Stimulated activated CD8-positive, alpha-beta memory T cell treated with anti-CD3 and anti-CD28 coated beads, Interleukin-15, amount 100 ng/mL, for 4 hours (primary cell): ENCODE results near the gene ACOXL.

Experiments
- DNase-seq, 2 donors: peaks; one replicate each; pipeline ENCODE4 v3.0.0-alpha.2; 2020; ENCODE audit warnings: low read depth in 2 of 2

Gene ACOXL

GRCh38 chr2:110755491-110756078 is 23.2 kb downstream of the ACOXL start:
- no peak for DNase-seq

GRCh38 chr2:110759411-110759810 is 27.0 kb downstream of the ACOXL start:
- no peak for DNase-seq

GRCh38 chr2:110764931-110765330 is 32.6 kb downstream of the ACOXL start:
- no peak for DNase-seq

DNA sequence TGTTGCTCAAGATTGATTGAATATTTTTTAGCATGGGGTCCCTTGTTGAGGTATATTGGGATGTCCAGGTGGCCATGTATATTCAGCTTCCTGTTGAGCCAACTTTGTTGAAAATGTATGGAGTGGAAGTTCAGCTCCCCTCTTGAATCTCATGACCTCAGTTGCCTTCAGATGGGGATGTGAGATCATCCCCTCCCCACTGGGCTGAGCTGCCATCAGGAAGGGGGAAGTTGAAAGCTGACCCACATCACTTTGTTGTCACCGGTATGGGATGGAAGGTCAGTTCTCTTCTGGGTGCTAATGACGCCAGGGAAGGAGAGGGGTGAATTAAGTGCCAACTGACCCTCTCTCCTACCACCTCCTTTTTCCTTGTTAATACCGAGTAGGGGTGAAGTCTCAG is 33.9 kb downstream of the ACOXL start:
- DNase-seq, result no peak

- no peak for DNase-seq
These were observed 36.2 kb downstream of the ACOXL start for GRCh38 chr2:110768591-110768990.

GRCh38 chr2:110770404-110770958 is 38.1 kb downstream of the ACOXL start:
- DNase-seq, result no peak

DNA sequence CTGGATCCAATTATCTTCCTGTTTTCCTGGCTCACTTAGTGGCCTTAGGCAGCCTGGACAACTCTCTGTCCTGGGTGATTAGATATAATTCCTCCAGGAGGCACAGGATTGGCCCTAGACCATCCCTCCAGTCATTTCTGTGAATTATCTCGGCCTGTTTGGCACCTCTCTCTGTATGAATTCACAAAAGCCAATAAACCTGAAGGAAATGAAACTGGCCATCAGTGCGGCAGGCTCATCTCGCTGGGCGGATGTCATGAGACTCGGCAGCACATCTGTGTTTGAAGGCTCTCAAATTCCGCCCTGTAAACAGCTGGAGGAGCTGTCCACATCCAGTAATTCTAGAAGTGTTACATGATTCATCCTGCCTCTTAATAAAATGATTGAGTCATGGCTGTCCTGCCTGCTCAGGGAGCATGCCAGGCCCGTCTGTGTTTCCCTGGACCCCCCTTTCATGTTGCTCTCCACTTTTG is 38.6 kb downstream of the ACOXL start:
- DNase-seq, result no peak

DNA sequence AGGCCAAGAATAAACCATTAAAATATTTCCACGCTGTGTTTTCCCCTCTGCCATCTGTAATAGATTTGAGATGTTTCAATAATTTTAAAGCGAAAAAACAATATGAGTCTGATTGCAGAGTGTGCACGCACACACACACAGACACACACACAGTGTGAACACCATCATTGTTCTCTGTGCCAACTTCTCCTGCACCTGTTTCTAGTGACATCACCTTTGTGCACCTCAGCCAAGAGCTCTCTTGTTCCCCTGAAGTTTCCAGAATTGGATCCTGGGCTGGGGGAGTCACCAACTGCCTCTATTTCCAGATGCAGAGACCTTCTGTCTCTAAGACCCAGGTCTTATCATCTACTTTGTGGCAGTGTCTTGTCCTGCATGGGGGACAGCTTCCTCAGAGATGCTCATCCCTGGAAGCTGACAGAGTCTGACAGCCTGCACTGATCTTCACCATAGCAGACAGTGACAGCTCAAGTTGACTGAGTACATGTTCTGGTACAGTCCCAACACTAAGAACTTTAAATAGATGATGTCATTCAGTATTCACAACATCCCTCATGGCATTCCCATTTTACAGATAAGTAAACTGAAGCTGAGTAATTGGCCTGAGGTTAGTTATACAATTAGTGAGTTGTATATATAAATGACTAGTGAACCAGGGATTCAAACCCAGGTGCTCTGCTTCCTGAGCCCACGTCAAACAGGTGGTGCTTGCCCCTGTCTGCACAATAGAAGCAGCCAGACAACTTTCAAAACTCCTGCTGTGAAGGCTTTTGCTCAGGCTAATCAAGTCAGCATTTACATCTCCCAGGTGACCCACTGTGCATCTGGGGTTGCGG is 39.4 kb downstream of the ACOXL start:
- DNase-seq, result no peak

- no peak for DNase-seq
These were observed 40.0 kb downstream of the ACOXL start for GRCh38 chr2:110772383-110772755.

GRCh38 chr2:110773401-110773921 is 41.1 kb downstream of the ACOXL start:
- no peak for DNase-seq

DNA sequence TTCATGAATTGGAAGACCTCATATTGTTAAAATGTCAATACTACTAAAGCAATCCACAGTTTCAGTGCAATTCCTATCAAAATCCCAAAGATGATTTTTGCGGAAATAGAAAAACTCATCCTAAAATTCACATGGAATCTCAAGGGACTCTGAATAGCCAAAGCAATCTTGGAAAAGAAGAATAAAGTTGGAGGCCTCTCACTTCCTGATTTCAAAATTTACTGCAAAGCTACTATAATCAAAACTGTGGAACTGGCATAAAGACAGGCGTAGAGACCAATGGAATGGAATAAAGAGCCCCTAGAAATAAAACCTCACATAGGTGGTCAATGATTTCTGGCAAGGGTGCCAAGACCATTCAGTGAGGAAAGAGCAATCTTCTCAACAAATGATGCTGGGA is 42.3 kb downstream of the ACOXL start:
- no peak for DNase-seq

DNA sequence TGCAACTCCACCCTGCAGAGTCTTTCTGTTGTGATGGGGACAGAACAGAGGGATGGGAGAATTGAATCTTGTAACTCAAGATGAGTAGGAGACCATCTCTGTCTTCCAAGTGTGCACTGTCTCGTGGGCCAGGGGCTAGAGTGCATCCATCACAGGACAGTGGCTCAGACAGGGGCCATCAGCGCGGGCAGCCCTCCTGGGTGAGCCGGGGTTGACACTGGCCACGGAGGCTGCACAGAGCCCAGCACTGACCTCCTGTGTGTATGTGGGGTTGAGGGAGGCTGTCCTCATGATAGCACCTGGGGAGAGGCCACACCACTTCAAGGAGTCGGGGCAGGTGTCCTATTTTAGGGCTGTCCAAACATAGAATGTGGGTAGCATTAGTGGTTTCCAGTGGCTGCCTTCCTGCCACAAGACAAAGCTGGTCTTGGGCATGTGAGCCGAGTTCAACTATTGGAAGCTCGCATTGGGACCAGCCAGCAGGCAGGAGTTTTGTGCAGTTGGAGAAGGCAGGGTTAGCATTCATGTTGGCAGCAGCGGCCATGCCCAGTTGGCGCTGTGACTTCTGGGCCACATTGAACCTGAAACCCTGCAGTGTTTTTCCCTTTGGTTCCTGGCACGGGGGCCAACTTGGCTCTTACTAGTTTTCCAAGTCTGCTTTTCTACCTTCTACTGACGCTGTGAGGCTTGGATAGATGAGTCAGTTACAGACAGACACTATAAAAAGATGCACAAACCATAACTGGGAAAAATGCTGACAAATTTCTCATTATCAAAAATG is 45.3 kb downstream of the ACOXL start:
- DNase-seq, result no peak

DNA sequence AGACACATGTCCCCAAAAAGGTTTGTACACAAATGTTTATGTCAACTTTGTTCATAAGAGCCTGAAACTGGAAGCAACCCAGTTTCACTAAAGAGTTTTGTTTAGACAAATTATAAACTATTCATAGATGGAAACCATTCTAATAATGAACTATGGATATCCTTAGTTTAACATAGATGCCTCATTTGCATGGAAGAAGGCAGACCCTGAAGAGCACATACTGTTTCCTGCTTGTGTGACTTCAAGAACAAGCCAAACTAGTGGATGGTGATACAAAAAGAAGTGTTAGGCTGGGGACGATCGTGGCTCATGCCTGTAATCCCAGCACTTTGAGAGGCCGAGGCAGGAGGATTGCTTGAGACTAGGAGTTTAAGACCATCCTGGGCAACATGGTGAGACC is 48.1 kb downstream of the ACOXL start:
- DNase-seq, result no peak

DNA sequence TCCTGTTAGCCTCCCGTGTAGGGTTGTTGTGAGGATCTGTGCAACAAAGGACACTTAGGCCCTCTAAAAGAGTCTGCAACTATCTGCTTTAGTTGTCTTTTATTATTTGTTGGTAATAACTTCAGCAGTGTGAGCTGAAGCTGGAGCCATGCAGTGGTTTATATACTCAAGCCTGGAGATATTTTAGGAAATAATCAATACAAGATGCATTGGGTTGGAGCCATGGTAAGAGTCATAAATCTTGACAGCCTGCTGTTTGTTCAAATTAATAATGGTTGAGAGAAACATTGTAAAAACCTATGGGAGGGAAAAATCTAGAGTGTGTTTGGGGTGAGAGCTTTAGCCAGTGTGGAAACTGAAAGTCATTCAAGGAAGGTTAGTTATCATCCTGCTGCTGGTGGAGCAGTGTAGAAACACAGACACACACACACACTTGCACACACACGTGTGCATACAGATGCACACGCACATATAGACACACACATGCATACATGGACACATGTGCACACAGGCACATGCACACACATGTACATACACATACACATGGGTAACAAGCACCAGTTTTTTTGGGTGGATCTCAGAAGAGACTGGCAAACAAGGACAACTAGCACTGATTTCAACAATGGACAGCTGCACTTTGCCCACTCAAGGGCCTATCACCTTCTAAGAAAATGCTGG is 51.0 kb downstream of the ACOXL start:
- DNase-seq, result no peak

- DNase-seq, result no peak
These were observed 51.8 kb downstream of the ACOXL start for GRCh38 chr2:110784047-110784631.

GRCh38 chr2:110785439-110785838 is 53.1 kb downstream of the ACOXL start:
- no peak for DNase-seq

GRCh38 chr2:110788976-110789375 is 56.6 kb downstream of the ACOXL start:
- no peak for DNase-seq

- no peak for DNase-seq
These were observed 57.3 kb downstream of the ACOXL start for GRCh38 chr2:110789706-110790105.

- no peak for DNase-seq
These were observed 58.5 kb downstream of the ACOXL start for GRCh38 chr2:110790907-110791306.

DNA sequence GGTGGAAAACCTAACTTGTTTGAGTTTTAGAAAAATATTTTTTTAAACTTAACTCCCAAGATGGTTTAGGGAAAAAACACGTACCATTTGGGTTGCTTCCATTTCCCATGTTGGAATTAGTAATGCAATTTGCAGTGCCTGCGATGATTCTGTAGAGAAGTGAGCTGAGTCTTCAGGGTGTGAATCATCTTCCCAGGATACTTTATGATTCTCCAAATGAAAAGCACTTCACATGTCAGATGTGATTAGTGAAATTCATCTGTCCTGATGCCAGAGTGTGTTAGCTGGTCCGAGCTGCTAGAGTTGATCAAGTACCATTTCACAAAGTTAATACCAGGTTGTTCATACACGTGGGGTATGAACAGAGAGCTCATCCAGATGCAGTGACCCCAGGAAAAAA is 59.1 kb downstream of the ACOXL start:
- no peak for DNase-seq

DNA sequence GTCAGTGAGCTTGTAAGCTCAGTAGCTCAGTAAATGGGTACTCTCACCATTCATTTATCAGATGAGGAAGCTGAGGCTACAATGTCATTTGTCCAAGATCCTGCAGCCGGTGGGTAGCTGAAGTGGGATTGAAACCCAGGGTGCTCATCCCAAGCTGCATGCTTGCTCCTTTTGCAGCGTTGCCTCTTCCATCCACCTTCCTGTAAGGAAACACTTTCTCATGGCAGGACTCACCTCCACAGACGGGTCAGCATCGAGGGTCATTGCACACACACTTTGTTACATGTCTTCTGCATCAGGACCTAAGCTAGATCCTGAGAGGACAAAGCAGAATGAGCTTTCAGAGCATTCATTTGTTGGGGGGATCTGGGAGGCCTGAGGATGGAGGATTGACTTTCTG is 60.7 kb downstream of the ACOXL start:
- DNase-seq, result no peak
